H1 (cell line): ENCODE data around the gene PACS1. TPM values are rescaled to one million over a fixed set of nuclear protein-coding genes. Genes with fewer than 3 reads are reported as not detected.
A peak's percentile ranks its signal among the peaks of the same experiment; 100 is the strongest.

ENCODE experiments used
- BACH1 ChIP-seq: IDR thresholded peaks from 2 replicates; pipeline ENCODE4 v1.6.1; 2012; ENCODE audit warnings: low read length, improper control_type of control experiment
- polyA plus RNA-seq, 7 experiments: library from polyadenylated mRNA; depleted of rRNA in 3 of 7; stranded (reverse) in 5 of 7; unstranded in 2 of 7; fragments of >200 nt in 5 of 7; fragments of 200-250 nt in 2 of 7; gene quantifications; 1 replicate in 5 of 7; 2 replicates in 1 of 7; 4 replicates in 1 of 7; pipeline versions ENCODE4 v1.2.1 to v1.2.3, GENCODE V29; 2011 to 2013; ENCODE audit warnings: missing spikeins in 2 of 7, mixed read lengths in 2 of 7
- total RNA-seq: library from RNA; stranded (reverse); fragmentation: NEBNext Ultra II Directional; extraction: Animal tissue kit (Norgen Biotek cat#: 25700); gene quantifications from 2 replicates; pipeline ENCODE4 v1.2.1, GENCODE V29; 2021

PACS1 gene
- total and polyA plus RNA-seq, 2 of the 8 experiments (the other 6 are each of a cell fraction or from before 2014, with no cell fraction given): 11.5 to 36.0 TPM

GRCh38 chr11:66069715-66070603 lies at the start of gene PACS1 (continued):
- TF ChIP-seq BACH1: 0 out of 2 replicates have a peak, but pooled peaks have one; percentile 21
